H1 (cell line): Measurements from ENCODE around the gene FERMT1. TPM values are rescaled to one million over a fixed set of nuclear protein-coding genes. Genes with fewer than 3 reads are reported as not detected.

ENCODE experiments used
- ATF2 ChIP-seq: IDR thresholded peaks from 2 replicates; pipeline ENCODE4 v1.6.1; 2012; ENCODE audit warnings: low read length, inconsistent platforms
- RFX5 ChIP-seq: IDR thresholded peaks from 2 replicates; pipeline ENCODE4 v1.6.1; 2011; ENCODE audit warnings: low read depth, low read length, improper control_type of control experiment, borderline replicate concordance
- RNF2 ChIP-seq: fragments of 200-900, 300-1000 bp; sonication (generic); IDR thresholded peaks from 2 replicates; pipeline ENCODE4 v1.7.1; 2016; ENCODE audit warnings: borderline replicate concordance, low read depth, mild to moderate bottlenecking, antibody characterized with exemption, low read length; ENCODE audit not compliant: poor library complexity, severe bottlenecking; ENCODE audit errors: missing control alignments
- SIN3A ChIP-seq, 2 experiments: IDR thresholded peaks in 1 of 2; conservative IDR thresholded peaks in 1 of 2; 2 replicates each; pipeline ENCODE4 v1.6.1; 2011 to 2012; ENCODE audit warnings: low read length in 2 of 2, improper control_type of control experiment in 1 of 2, low read depth in 1 of 2, mild to moderate bottlenecking in 1 of 2
- TEAD4 ChIP-seq: IDR thresholded peaks from 2 replicates; pipeline ENCODE4 v1.6.1; 2012; ENCODE audit warnings: low read depth, low read length, inconsistent platforms, mixed read lengths
- polyA plus RNA-seq, 7 experiments: library from polyadenylated mRNA; depleted of rRNA in 3 of 7; stranded (reverse) in 5 of 7; unstranded in 2 of 7; fragments of >200 nt in 5 of 7; fragments of 200-250 nt in 2 of 7; gene quantifications; 1 replicate in 5 of 7; 2 replicates in 1 of 7; 4 replicates in 1 of 7; pipeline versions ENCODE4 v1.2.1 to v1.2.3, GENCODE V29; 2011 to 2013; ENCODE audit warnings: missing spikeins in 2 of 7, mixed read lengths in 2 of 7
- total RNA-seq: library from RNA; stranded (reverse); fragmentation: NEBNext Ultra II Directional; extraction: Animal tissue kit (Norgen Biotek cat#: 25700); gene quantifications from 2 replicates; pipeline ENCODE4 v1.2.1, GENCODE V29; 2021

The FERMT1 gene
- total and polyA plus RNA-seq, 2 of the 8 experiments (the other 6 are each of a cell fraction or from before 2014, with no cell fraction given), result 4.2 to 17.8 TPM

DNA sequence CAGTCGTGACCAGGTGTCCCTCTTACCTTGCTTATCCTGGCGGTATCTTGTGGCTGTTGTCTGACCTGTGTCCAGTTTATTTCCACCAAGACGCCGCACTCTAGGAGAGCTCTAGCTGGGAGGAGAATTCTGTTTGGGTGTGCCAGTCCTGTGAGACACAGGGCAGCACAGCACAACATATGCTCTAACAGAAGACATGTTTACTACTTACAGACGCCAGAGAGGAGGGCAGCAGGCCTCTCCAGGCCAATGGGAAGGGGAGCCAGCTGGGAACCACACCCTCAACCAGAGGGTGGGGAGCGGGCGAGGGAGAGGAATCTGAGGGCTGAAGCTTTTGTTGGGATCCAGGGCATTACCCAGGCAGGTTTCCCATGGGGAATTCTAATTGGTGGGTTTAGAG lies 25.2 kb upstream of the FERMT1 start (continued):
- no peak for TF ChIP-seq RNF2
- no peak for TF ChIP-seq ATF2
- TF ChIP-seq RFX5, result no peak
- no peak for TF ChIP-seq SIN3A (conservative IDR thresholded peaks at IDR 0.05 in 1 of 2, IDR thresholded peaks at IDR 0.05 in 1 of 2; ENCODE audit: low read depth in 1 of 2, low read length in 2 of 2)
- TF ChIP-seq TEAD4, result no peak
- TF ChIP-seq, all 59 proteins: peak for 0
